H1 (cell line): Measurements from ENCODE around the gene TRAPPC5. TPM values are rescaled to one million over a fixed set of nuclear protein-coding genes. Genes with fewer than 3 reads are reported as not detected.

ENCODE experiments used
- BCL11A ChIP-seq, 2 experiments: IDR thresholded peaks; one replicate each; pipeline ENCODE4 v1.6.1; 2011; ENCODE audit warnings: low read depth in 2 of 2, low read length in 2 of 2, mild to moderate bottlenecking in 2 of 2
- EGR1 ChIP-seq: IDR thresholded peaks from 2 replicates; pipeline ENCODE4 v1.6.1; 2011; ENCODE audit warnings: low read depth, low read length, borderline replicate concordance
- KDM5A ChIP-seq: fragments of 200-600 bp; IDR thresholded peaks from 2 replicates; pipeline ENCODE4 v1.7.1; 2012; ENCODE audit warnings: mild to moderate bottlenecking, low read length, inconsistent platforms, mixed read lengths
- TAF7 ChIP-seq: optimal IDR thresholded peaks from 2 replicates; pipeline ENCODE3; 2011; ENCODE audit warnings: low read depth, mild to moderate bottlenecking, inconsistent platforms, low read length, moderate library complexity, borderline replicate concordance
- polyA plus RNA-seq, 7 experiments: library from polyadenylated mRNA; depleted of rRNA in 3 of 7; stranded (reverse) in 5 of 7; unstranded in 2 of 7; fragments of >200 nt in 5 of 7; fragments of 200-250 nt in 2 of 7; gene quantifications; 1 replicate in 5 of 7; 2 replicates in 1 of 7; 4 replicates in 1 of 7; pipeline versions ENCODE4 v1.2.1 to v1.2.3, GENCODE V29; 2011 to 2013; ENCODE audit warnings: missing spikeins in 2 of 7, mixed read lengths in 2 of 7
- total RNA-seq: library from RNA; stranded (reverse); fragmentation: NEBNext Ultra II Directional; extraction: Animal tissue kit (Norgen Biotek cat#: 25700); gene quantifications from 2 replicates; pipeline ENCODE4 v1.2.1, GENCODE V29; 2021

TRAPPC5 gene
- total and polyA plus RNA-seq, 2 of the 8 experiments (the other 6 are each of a cell fraction or from before 2014, with no cell fraction given): 109 to 120 TPM

- TF ChIP-seq KDM5A: no peak
- TF ChIP-seq TAF7: peak; percentile 69
- no peak for TF ChIP-seq BCL11A (IDR thresholded peaks at IDR 0.05; ENCODE audit: low read depth in 2 of 2, low read length in 2 of 2)
- no peak; the same call in 1 of the 2 replicates for TF ChIP-seq EGR1
Observed at GRCh38 chr19:7636691-7637373, 43.8 kb upstream of the TRAPPC5 start, which contains the start of gene STXBP2 (continued).
